ENCODE measurements around the gene TMEM229B. TPM values are rescaled to one million over a fixed set of nuclear protein-coding genes. Genes with fewer than 3 reads are reported as not detected.

TMEM229B gene
- total and polyA plus RNA-seq, 2 of the 4 experiments (the other 2 are of a cell fraction), result under 0.01 TPM; not detected in 1

GRCh38 chr14:67532606-67532997 is 44.1 kb upstream of the TMEM229B start:
- Histone ChIP-seq H3K9me1 (ENCODE audit: insufficient read depth, low read length) (no peaks in the 10 kb centered on the region), H4K91ac (ENCODE audit: insufficient read depth, low read depth, low read length) (no peak overlapping the region), H4K8ac (ENCODE audit: low read depth in 2 of 2, low read length in 2 of 2) (peak overlapping the region in 1 of 2 experiments; percentile 78; a peak in 2 of 4 replicates), H3K18ac (ENCODE audit: low read depth, low read length) (no peak overlapping the region; the same call in 1 of the 2 replicates), H3K9ac (ENCODE audit: low read depth, low read length) (peak overlapping the region; percentile 37; the same call in 1 of the 2 replicates), H2AK9ac (replicated peaks; ENCODE audit: low read depth, low read length, poor library complexity) (peak overlapping the region; percentile 15), H3K27ac (ENCODE audit: insufficient read depth, low read length) (no peak overlapping the region; the same call in 1 of the 2 replicates), H3K4me2 (ENCODE audit: low read depth, low read length) (peak overlapping the region; percentile 75), H2BK15ac (ENCODE audit: low read depth, low read length) (no peak overlapping the region), H3K56ac (ENCODE audit: extremely low read depth, insufficient read depth, low read length) (peak overlapping the region; percentile 54; the same call in 1 of the 2 replicates), H3K27me3 (ENCODE audit: control insufficient read depth, insufficient read depth, low read length) (peaks cover 43% of the 10 kb centered on the region), H3K79me1 (ENCODE audit: low read depth in 1 of 2, low read length in 2 of 2) (no peaks in the 10 kb centered on the region), H2BK120ac (ENCODE audit: low read depth, low read length) (no peak overlapping the region), H3K4me3 (ENCODE audit: insufficient read depth, low read depth, low read length) (peak overlapping the region; percentile 60), H3K4ac (ENCODE audit: low read depth, low read length) (no peak overlapping the region; the same call in 1 of the 2 replicates), H3K36me3 (ENCODE audit: control insufficient read depth, insufficient read depth, low read length) (no peaks in the 10 kb centered on the region), H3K4me1 (ENCODE audit: control insufficient read depth, insufficient read depth, low read length) (no peaks in the 10 kb centered on the region), H3K9me3 (ENCODE audit: control insufficient read depth, insufficient read depth, low read length) (no peaks in the 10 kb centered on the region), H3K14ac (replicated peaks; ENCODE audit: low read depth, low read length) (no peak overlapping the region), H2BK20ac (ENCODE audit: low read depth, low read length) (no peak overlapping the region), H4K5ac (ENCODE audit: low read depth, low read length) (no peak overlapping the region), H2AK5ac (ENCODE audit: low read depth, low read length) (no peak overlapping the region), H4K20me1 (ENCODE audit: insufficient read depth, low read length) (no peaks in the 10 kb centered on the region), H3K23ac (ENCODE audit: low read depth, low read length) (no peak overlapping the region), H2AFZ (replicated peaks; ENCODE audit: low read length, poor library complexity) (peak overlapping the region; percentile 94), H2BK5ac (ENCODE audit: low read depth, low read length, poor library complexity, severe bottlenecking) (no peak overlapping the region)
- no peak for DNase-seq
- dilution Hi-C loops (cut with HindIII; ENCODE audit: low sequenced_read_pairs, unreplicated experiment), result no loop called here
- BruUV-seq (replicated peaks), result no TSS peak
- intact Hi-C loops (cut with micrococcal nuclease), result no loop called here
- no peak for TF ChIP-seq NFE2L2 (IDR thresholded peaks at IDR 0.05; ENCODE audit: low read depth, low read length)
- TF ChIP-seq, protein P1, sequence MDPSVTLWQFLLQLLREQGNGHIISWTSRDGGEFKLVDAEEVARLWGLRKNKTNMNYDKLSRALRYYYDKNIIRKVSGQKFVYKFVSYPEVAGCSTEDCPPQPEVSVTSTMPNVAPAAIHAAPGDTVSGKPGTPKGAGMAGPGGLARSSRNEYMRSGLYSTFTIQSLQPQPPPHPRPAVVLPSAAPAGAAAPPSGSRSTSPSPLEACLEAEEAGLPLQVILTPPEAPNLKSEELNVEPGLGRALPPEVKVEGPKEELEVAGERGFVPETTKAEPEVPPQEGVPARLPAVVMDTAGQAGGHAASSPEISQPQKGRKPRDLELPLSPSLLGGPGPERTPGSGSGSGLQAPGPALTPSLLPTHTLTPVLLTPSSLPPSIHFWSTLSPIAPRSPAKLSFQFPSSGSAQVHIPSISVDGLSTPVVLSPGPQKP (IDR thresholded peaks at IDR 0.05; ENCODE audit: borderline replicate concordance, low read depth, low read length), result no peak
- no peak for TF ChIP-seq MAFK (IDR thresholded peaks at IDR 0.05; ENCODE audit: low read depth, low read length)
- TF ChIP-seq CHD1 (IDR thresholded peaks at IDR 0.05; ENCODE audit: low read depth, low read length), result no peak
- no peak for TF ChIP-seq RCOR1 (IDR thresholded peaks at IDR 0.05; ENCODE audit: insufficient replicate concordance, low read length)
- no peak for TF ChIP-seq FOS (IDR thresholded peaks at IDR 0.05; ENCODE audit: low read depth, low read length)
- no peak for TF ChIP-seq RFX5 (IDR thresholded peaks at IDR 0.05; ENCODE audit: low read depth, low read length)
- no peak for TF ChIP-seq MXI1 (IDR thresholded peaks at IDR 0.05; ENCODE audit: borderline replicate concordance, low read depth, low read length)
- no peak for TF ChIP-seq BHLHE40 (IDR thresholded peaks at IDR 0.05; ENCODE audit: low read depth, low read length)
- TF ChIP-seq RAD21 (IDR thresholded peaks at IDR 0.05; ENCODE audit: low read length), result no peak
- TF ChIP-seq CEBPB (IDR thresholded peaks at IDR 0.05; ENCODE audit: low read depth, low read length), result no peak
- no peak for TF ChIP-seq POLR2A (IDR thresholded peaks at IDR 0.05; ENCODE audit: low read depth, low read length)
- no peak for TF ChIP-seq USF2 (IDR thresholded peaks at IDR 0.05; ENCODE audit: low read depth, low read length)
- in situ Hi-C loops (cut with MboI; ENCODE audit: low sequenced_read_pairs), result no loop called here
- POLR2A ChIA-PET (ENCODE audit: unreplicated experiment), result no interaction called here
- WGBS, 2 experiments (ENCODE audit: extremely low coverage in 2 of 2, insufficient read length in 1 of 2), result 3% methylated on average over 15 of the region's 23 CpGs; no CpG with 5 or more reads in 1 of the 2 experiments
- no peak for ATAC-seq (ENCODE audit: low read depth)
- CTCF ChIA-PET, result interaction anchor here (1.0 to 2.0 kb wide), 4 partner anchors 21 to 172 kb away, joined by 3 to 5 read pairs (median 4); no protein-coding TSS in a partner anchor
